Measurements from ENCODE around the gene RIBC1. TPM values are rescaled to one million over a fixed set of nuclear protein-coding genes. Genes with fewer than 3 reads are reported as not detected.
A peak's percentile ranks its signal among the peaks of the same experiment; 100 is the strongest.

RIBC1 gene
- total and polyA plus RNA-seq, 9 of the 15 experiments (the other 6 are each of a cell fraction or from before 2014, with no cell fraction given) = 0.07 to 0.51 (median 0.44) TPM

- TF ChIP-seq ZNF583 (CRISPR knock-in tag; IDR thresholded peaks at IDR 0.05) = no peak; the same call in 1 of the 2 replicates
- TF ChIP-seq RFX5 (IDR thresholded peaks at IDR 0.05; ENCODE audit: low read depth, low read length) = no peak
- TF ChIP-seq NR2C1 (IDR thresholded peaks at IDR 0.05) = peak; percentile 43; the same call in 1 of the 2 replicates
- TF ChIP-seq NR2C1 (tag; IDR thresholded peaks at IDR 0.05) = peak; percentile 76
- TF ChIP-seq ZBTB34 (CRISPR knock-in tag; IDR thresholded peaks at IDR 0.05) = no peak
- TF ChIP-seq SNIP1 (IDR thresholded peaks at IDR 0.05; ENCODE audit: low read depth) = no peak
- TF ChIP-seq NEUROD1 (IDR thresholded peaks at IDR 0.05; ENCODE audit: borderline replicate concordance, low read depth, low read length, partially characterized antibody) = no peak
- no peak for TF ChIP-seq HMGN3 (IDR thresholded peaks at IDR 0.05; ENCODE audit: borderline replicate concordance, extremely low read depth, insufficient read length, low read depth, low read length)
- TF ChIP-seq ZFP30 (CRISPR knock-in tag; IDR thresholded peaks at IDR 0.05; ENCODE audit: borderline replicate concordance) = no peak
- TF ChIP-seq COPS2 (conservative IDR thresholded peaks at IDR 0.05) = no peak
- 0 out of 2 replicates have a peak, but pooled peaks have one; percentile 4 for TF ChIP-seq CXXC5 (CRISPR knock-in tag; IDR thresholded peaks at IDR 0.05)
- TF ChIP-seq ZNF561 (CRISPR knock-in tag; conservative IDR thresholded peaks at IDR 0.05) = no peak
- no peak for TF ChIP-seq SAFB2 (IDR thresholded peaks at IDR 0.05; ENCODE audit: borderline replicate concordance, low read depth, low read length, severe bottlenecking)
- TF ChIP-seq FOXA1 (IDR thresholded peaks at IDR 0.05; ENCODE audit: borderline replicate concordance) = no peak
- 0 out of 2 replicates have a peak, but pooled peaks have one; percentile 35 for TF ChIP-seq PTTG1 (tag; IDR thresholded peaks at IDR 0.05; ENCODE audit: low read depth)
- no peak for TF ChIP-seq NELFE (IDR thresholded peaks at IDR 0.05; ENCODE audit: insufficient read depth, insufficient read length)
- no peak for TF ChIP-seq TEAD4 (IDR thresholded peaks at IDR 0.05; ENCODE audit: low read length)
- 0 out of 2 replicates have a peak, but pooled peaks have one; percentile 42 for TF ChIP-seq TEAD4 (CRISPR knock-in tag; IDR thresholded peaks at IDR 0.05; ENCODE audit: borderline replicate concordance)
- TF ChIP-seq ZNF277 (CRISPR knock-in tag; IDR thresholded peaks at IDR 0.05; ENCODE audit: borderline replicate concordance) = no peak
- no peak for TF ChIP-seq RUNX1 (IDR thresholded peaks at IDR 0.05; ENCODE audit: low read depth)
- no peak for TF ChIP-seq SOX6 (IDR thresholded peaks at IDR 0.05)
- TF ChIP-seq SP2 (IDR thresholded peaks at IDR 0.05; ENCODE audit: extremely low read depth, low read depth, low read length, poor library complexity, severe bottlenecking) = no peak
- no peak for TF ChIP-seq SMAD2 (IDR thresholded peaks at IDR 0.05; ENCODE audit: low read depth, low read length)
- TF ChIP-seq NFRKB (IDR thresholded peaks at IDR 0.05; ENCODE audit: low read depth) = no peak
- TF ChIP-seq ZFP36 (IDR thresholded peaks at IDR 0.05; ENCODE audit: low read depth, low read length, partially characterized antibody) = no peak
- TF ChIP-seq MCM3 (IDR thresholded peaks at IDR 0.05) = no peak
- TF ChIP-seq CAMTA2 (CRISPR knock-in tag; conservative IDR thresholded peaks at IDR 0.05) = no peak
- no peak; the same call in 1 of the 2 replicates for TF ChIP-seq SMAD4 (CRISPR knock-in tag; conservative IDR thresholded peaks at IDR 0.05)
- no peak for TF ChIP-seq EHMT2 (IDR thresholded peaks at IDR 0.05)
- no peak for TF ChIP-seq GATA2 (CRISPR knock-in tag; IDR thresholded peaks at IDR 0.05)
These were observed 47.8 kb upstream of the RIBC1 start (continued) for GRCh38 chrX:53374923-53375322.
